Natural killer cell (primary cell): ENCODE data around the gene RFLNA. TPM values are rescaled to one million over a fixed set of nuclear protein-coding genes. Genes with fewer than 3 reads are reported as not detected.

Source experiments
- ATAC-seq, 3 donors: fragments of 150-1000 bp in 2 of 3; fragments of 200-7000 bp in 1 of 3; cut with Tn5 transposase; 1 replicate in 1 of 3; 2 replicates in 2 of 3; pipeline ENCODE4 v1.10.0; 2021; ENCODE audit warnings: mild to moderate bottlenecking in 2 of 3, moderate library complexity in 2 of 3
- DNase-seq, 2 donors: peaks; one replicate each; pipeline versions ENCODE4 v3.0.0 to v3.0.0-alpha.2; 2013 to 2021; ENCODE audit warnings: mixed read lengths in 1 of 2
- H3K27ac ChIP-seq: one replicate; pipeline ENCODE4 v1.5.1; 2013; ENCODE audit warnings: mild to moderate bottlenecking, low read length
- H3K27me3 ChIP-seq: one replicate; pipeline ENCODE4 v1.6.1; 2013; ENCODE audit warnings: low read length; ENCODE audit not compliant: control insufficient read depth, insufficient read depth
- H3K36me3 ChIP-seq: one replicate; pipeline ENCODE4 v1.6.1; 2013; ENCODE audit warnings: low read length; ENCODE audit not compliant: control insufficient read depth, insufficient read depth
- H3K4me1 ChIP-seq: one replicate; pipeline ENCODE4 v1.6.1; 2013; ENCODE audit warnings: low read length; ENCODE audit not compliant: control insufficient read depth, insufficient read depth
- H3K4me3 ChIP-seq: one replicate; pipeline ENCODE4 v1.5.1; 2013; ENCODE audit warnings: low read length
- H3K9me3 ChIP-seq: one replicate; pipeline ENCODE4 v1.6.1; 2013; ENCODE audit warnings: low read length; ENCODE audit not compliant: control insufficient read depth, insufficient read depth
- H3K27ac Mint-ChIP-seq, 2 donors: one replicate each; pipeline ENCODE4 v1.8.0; 2022; ENCODE audit warnings: mild to moderate bottlenecking in 2 of 2, mixed read lengths in 2 of 2, moderate library complexity in 1 of 2
- H3K27me3 Mint-ChIP-seq, 2 donors: one replicate each; pipeline ENCODE4 v1.8.0; 2022; ENCODE audit warnings: low read depth in 2 of 2, mixed read lengths in 2 of 2
- H3K36me3 Mint-ChIP-seq: one replicate; pipeline ENCODE4 v1.8.0; 2022; ENCODE audit warnings: mixed read lengths
- H3K4me1 Mint-ChIP-seq, 2 donors: one replicate each; pipeline ENCODE4 v1.8.0; 2022; ENCODE audit warnings: mixed read lengths in 2 of 2
- H3K4me3 Mint-ChIP-seq: one replicate; pipeline ENCODE4 v1.8.0; 2022; ENCODE audit warnings: mild to moderate bottlenecking, moderate library complexity, mixed read lengths
- H3K9me3 Mint-ChIP-seq, 2 donors: one replicate each; pipeline ENCODE4 v1.8.0; 2022; ENCODE audit warnings: mixed read lengths in 2 of 2
- WGBS: methylation state at CpG from one replicate; pipeline ENCODE4 v1.1.7; 2013; ENCODE audit warnings: missing lambda C conversion rate; ENCODE audit not compliant: insufficient coverage; 5-methylcytosine and 5-hydroxymethylcytosine counted together
- intact Hi-C: fragments of 100-400 bp; cut with micrococcal nuclease; formaldehyde crosslinking; loops from one replicate; pipeline ENCODE4 v1.14.2; 2022
- total RNA-seq, 4 donors: library from RNA; stranded (reverse); fragments of 120-200 nt in 1 of 4; gene quantifications; one replicate each; pipeline versions ENCODE4 v1.2.3 to v1.2.4, GENCODE V29; 2013 to 2022
- TF ChIP-seq, protein P1 (sequence below): fragments of 200-600 bp; IDR thresholded peaks from one replicate; pipeline ENCODE4 v1.8.0; 2022; ENCODE audit warnings: antibody characterized with exemption

The RFLNA gene
- total RNA-seq, 3 donors from 2014 or later (not counting 1 experiment from before 2014, with no cell fraction given) = 0.85 TPM; not detected in 2

DNA sequence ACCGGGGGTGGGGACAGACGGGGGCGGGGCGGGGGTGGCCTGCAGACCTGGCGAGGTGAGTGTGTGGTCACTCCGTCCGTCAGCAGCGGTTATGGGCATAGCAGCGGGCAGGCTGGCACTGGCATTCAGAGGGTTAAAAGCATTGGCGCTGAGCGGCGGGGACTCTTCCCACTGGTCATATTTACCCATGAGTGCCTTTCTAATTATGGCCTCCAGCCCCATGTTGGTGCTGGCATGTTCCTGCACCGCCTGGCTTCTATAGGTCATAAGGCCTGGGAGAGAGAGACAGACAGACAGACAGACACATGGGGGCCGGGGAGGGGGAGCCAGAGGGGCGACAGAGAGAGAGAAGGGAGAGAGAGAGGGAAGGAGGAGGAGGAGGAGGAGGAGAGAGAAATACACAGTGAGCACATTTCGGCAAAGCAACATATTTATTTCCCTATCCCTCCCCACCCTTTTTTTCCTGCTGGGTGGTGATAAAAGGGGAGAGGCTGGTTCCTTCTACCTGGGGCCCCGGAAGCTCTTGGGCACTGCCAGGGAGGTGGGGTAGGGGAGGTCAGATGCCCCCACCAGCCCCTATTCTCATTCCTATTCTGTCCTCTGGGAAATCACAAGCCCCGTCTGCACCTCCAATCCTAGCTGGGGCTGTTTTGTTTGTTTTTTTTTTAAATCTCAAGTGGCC lies 32.6 kb downstream of the RFLNA start:
- no peak overlapping the region for H3K4me3 ChIP-seq
- no peaks in the 10 kb centered on the region for H3K9me3 Mint-ChIP-seq
- TF ChIP-seq, protein P1, sequence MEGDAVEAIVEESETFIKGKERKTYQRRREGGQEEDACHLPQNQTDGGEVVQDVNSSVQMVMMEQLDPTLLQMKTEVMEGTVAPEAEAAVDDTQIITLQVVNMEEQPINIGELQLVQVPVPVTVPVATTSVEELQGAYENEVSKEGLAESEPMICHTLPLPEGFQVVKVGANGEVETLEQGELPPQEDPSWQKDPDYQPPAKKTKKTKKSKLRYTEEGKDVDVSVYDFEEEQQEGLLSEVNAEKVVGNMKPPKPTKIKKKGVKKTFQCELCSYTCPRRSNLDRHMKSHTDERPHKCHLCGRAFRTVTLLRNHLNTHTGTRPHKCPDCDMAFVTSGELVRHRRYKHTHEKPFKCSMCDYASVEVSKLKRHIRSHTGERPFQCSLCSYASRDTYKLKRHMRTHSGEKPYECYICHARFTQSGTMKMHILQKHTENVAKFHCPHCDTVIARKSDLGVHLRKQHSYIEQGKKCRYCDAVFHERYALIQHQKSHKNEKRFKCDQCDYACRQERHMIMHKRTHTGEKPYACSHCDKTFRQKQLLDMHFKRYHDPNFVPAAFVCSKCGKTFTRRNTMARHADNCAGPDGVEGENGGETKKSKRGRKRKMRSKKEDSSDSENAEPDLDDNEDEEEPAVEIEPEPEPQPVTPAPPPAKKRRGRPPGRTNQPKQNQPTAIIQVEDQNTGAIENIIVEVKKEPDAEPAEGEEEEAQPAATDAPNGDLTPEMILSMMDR = no peak
- intact Hi-C loops = no loop called here
- peaks cover 41% of the 10 kb centered on the region for H3K36me3 ChIP-seq
- no peaks in the 10 kb centered on the region for H3K36me3 Mint-ChIP-seq
- no peaks in the 10 kb centered on the region for H3K4me1 Mint-ChIP-seq
- no peaks in the 10 kb centered on the region for H3K27me3 ChIP-seq
- 96% methylated on average over 16 of the region's 18 CpGs for WGBS
- H3K9me3 ChIP-seq = peaks cover 17% of the 10 kb centered on the region
- H3K27me3 Mint-ChIP-seq = no peaks in the 10 kb centered on the region
- no peak overlapping the region for H3K4me3 Mint-ChIP-seq
- H3K27ac ChIP-seq = no peak overlapping the region
- ATAC-seq (no peak), DNase-seq (no peak)
- no peaks in the 10 kb centered on the region for H3K4me1 ChIP-seq
- peak overlapping the region in 1 of 2 donors; percentile 36 for H3K27ac Mint-ChIP-seq

DNA sequence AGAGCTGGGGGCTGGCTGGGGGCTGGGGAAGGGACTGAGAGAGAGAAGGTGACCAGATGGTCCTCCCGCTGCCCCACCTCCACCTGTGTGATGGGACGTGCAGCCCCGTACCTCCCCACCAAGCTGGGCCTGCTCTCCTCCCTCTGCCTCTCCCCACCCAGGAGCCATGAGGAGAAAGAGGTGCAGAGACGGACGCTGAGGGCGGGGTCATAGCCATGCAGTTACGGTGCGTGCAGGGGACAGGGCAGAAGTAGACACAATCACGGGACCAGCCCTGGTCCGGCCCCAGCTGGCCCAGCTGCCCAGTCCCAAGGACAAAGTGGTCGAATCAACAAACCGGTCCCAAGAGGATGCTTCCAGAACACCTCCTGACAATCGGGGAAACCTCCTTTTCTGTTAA lies 33.2 kb downstream of the RFLNA start:
- H3K4me1 Mint-ChIP-seq = no peaks in the 10 kb centered on the region
- TF ChIP-seq, protein P1 = no peak
- Histone ChIP-seq H3K4me1 (no peaks in the 10 kb centered on the region), H3K36me3 (peaks cover 47% of the 10 kb centered on the region), H3K27ac (no peak overlapping the region), H3K4me3 (no peak overlapping the region), H3K9me3 (peaks cover 15% of the 10 kb centered on the region), H3K27me3 (no peaks in the 10 kb centered on the region)
- DNase-seq = no peak
- no peak overlapping the region for H3K27ac Mint-ChIP-seq
- no peak overlapping the region for H3K4me3 Mint-ChIP-seq
- H3K9me3 Mint-ChIP-seq = no peaks in the 10 kb centered on the region
- intact Hi-C loops = no loop called here
- no peak for ATAC-seq
- no peaks in the 10 kb centered on the region for H3K27me3 Mint-ChIP-seq
- 94% methylated on average over 13 of the region's 13 CpGs for WGBS
- no peaks in the 10 kb centered on the region for H3K36me3 Mint-ChIP-seq

DNA sequence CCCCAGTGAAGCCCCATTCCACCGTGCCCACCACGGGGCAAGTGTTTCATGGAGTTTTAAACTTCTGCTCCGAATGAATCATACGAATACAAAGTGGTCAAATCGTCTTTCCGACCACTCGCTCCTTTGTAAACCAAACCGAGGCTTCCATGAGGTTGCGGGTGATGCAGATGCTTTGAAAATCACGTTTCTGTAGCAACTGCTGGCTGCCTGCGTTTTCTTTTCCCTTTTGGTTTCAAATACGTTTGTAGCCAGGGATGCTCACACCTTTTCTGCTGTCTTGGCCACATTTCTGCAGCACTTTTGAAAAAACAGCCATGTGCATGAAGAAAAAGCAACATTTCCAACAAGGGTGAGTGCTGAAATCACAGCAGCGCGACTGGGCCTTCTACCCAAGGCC lies 33.7 kb downstream of the RFLNA start:
- no peak overlapping the region for H3K4me3 ChIP-seq
- no peaks in the 10 kb centered on the region for H3K4me1 ChIP-seq
- H3K27ac ChIP-seq = no peak overlapping the region
- peaks cover 11% of the 10 kb centered on the region for H3K9me3 ChIP-seq
- Mint-ChIP-seq H3K4me1 (no peaks in the 10 kb centered on the region), H3K4me3 (no peak overlapping the region), H3K27ac (no peak overlapping the region), H3K36me3 (no peaks in the 10 kb centered on the region), H3K27me3 (no peaks in the 10 kb centered on the region), H3K9me3 (no peaks in the 10 kb centered on the region)
- DNase-seq = no peak
- no peak for ATAC-seq
- no peaks in the 10 kb centered on the region for H3K27me3 ChIP-seq
- H3K36me3 ChIP-seq = peaks cover 50% of the 10 kb centered on the region
- intact Hi-C loops = no loop called here
- WGBS = 93% methylated on average over 14 of the region's 14 CpGs
- TF ChIP-seq, protein P1 = no peak
